H9 (cell line): Measurements from ENCODE around the gene YRDC. TPM values are rescaled to one million over a fixed set of nuclear protein-coding genes. Genes with fewer than 3 reads are reported as not detected.

ENCODE experiments used
- DNase-seq: peaks from one replicate; pipeline ENCODE4 v3.0.0-alpha.2; 2017
- H2AFZ ChIP-seq: one replicate; pipeline ENCODE4 v1.6.1; 2013; ENCODE audit warnings: mild to moderate bottlenecking, low read length, control low read depth, moderate library complexity
- H2AK5ac ChIP-seq: 2 replicates; pipeline ENCODE4 v1.6.1; 2013; ENCODE audit warnings: low read length, control low read depth, mixed read lengths; ENCODE audit not compliant: insufficient read length
- H2BK120ac ChIP-seq: one replicate; pipeline ENCODE4 v1.6.1; 2013; ENCODE audit warnings: low read depth, mild to moderate bottlenecking, low read length, control low read depth, inconsistent platforms; ENCODE audit not compliant: poor library complexity, severe bottlenecking
- H2BK12ac ChIP-seq: 2 replicates; pipeline ENCODE4 v1.6.1; 2013; ENCODE audit warnings: low read length, control low read depth, mixed read lengths, low read depth; ENCODE audit not compliant: insufficient read length
- H2BK15ac ChIP-seq: 2 replicates; pipeline ENCODE4 v1.6.1; 2013; ENCODE audit warnings: low read depth, low read length, control low read depth
- H2BK20ac ChIP-seq: one replicate; pipeline ENCODE4 v1.6.1; 2013; ENCODE audit warnings: low read depth, mild to moderate bottlenecking, low read length, control low read depth, inconsistent platforms; ENCODE audit not compliant: poor library complexity, severe bottlenecking
- H2BK5ac ChIP-seq: 2 replicates; pipeline ENCODE4 v1.6.1; 2013; ENCODE audit warnings: low read length, control low read depth, mixed read lengths; ENCODE audit not compliant: insufficient read length
- H3K14ac ChIP-seq: 2 replicates; pipeline ENCODE4 v1.6.1; 2013; ENCODE audit warnings: low read length, control low read depth; ENCODE audit not compliant: insufficient read depth
- H3K18ac ChIP-seq: 2 replicates; pipeline ENCODE4 v1.6.1; 2013; ENCODE audit warnings: low read depth, mild to moderate bottlenecking, mixed read lengths, low read length, control low read depth; ENCODE audit not compliant: insufficient read length
- H3K23ac ChIP-seq: 2 replicates; pipeline ENCODE4 v1.6.1; 2013; ENCODE audit warnings: low read length, control low read depth, mixed read lengths, low read depth; ENCODE audit not compliant: insufficient read length
- H3K23me2 ChIP-seq: 2 replicates; pipeline ENCODE4 v1.6.1; 2013; ENCODE audit warnings: low read depth, mild to moderate bottlenecking, mixed read lengths, low read length, control low read depth; ENCODE audit not compliant: insufficient read length, poor library complexity, severe bottlenecking
- H3K27ac ChIP-seq: 2 replicates; pipeline ENCODE4 v1.5.1; 2013; ENCODE audit warnings: low read length, control low read depth, mixed read lengths, low read depth; ENCODE audit not compliant: insufficient read length
- H3K27me3 ChIP-seq: 2 replicates; pipeline ENCODE4 v1.6.1; 2013; ENCODE audit warnings: low read length, control low read depth, inconsistent platforms; ENCODE audit not compliant: insufficient read depth
- H3K4ac ChIP-seq: 2 replicates; pipeline ENCODE4 v1.6.1; 2013; ENCODE audit warnings: low read depth, mild to moderate bottlenecking, control low read depth, inconsistent platforms, low read length, moderate library complexity
- H3K4me1 ChIP-seq: 2 replicates; pipeline ENCODE4 v1.6.1; 2013; ENCODE audit warnings: low read length, control low read depth, inconsistent platforms; ENCODE audit not compliant: insufficient read depth
- H3K4me2 ChIP-seq: 2 replicates; pipeline ENCODE4 v1.6.1; 2013; ENCODE audit warnings: low read length, control low read depth, mixed read lengths; ENCODE audit not compliant: insufficient read length, insufficient read depth
- H3K56ac ChIP-seq: 2 replicates; pipeline ENCODE4 v1.6.1; 2013; ENCODE audit warnings: low read depth, mild to moderate bottlenecking, mixed read lengths, low read length, control low read depth; ENCODE audit not compliant: insufficient read length
- H3K79me1 ChIP-seq: 2 replicates; pipeline ENCODE4 v1.6.1; 2013; ENCODE audit warnings: low read depth, mild to moderate bottlenecking, moderate library complexity, low read length, control low read depth, inconsistent platforms; ENCODE audit not compliant: insufficient read depth, poor library complexity, severe bottlenecking
- H3K79me2 ChIP-seq: 2 replicates; pipeline ENCODE4 v1.6.1; 2013; ENCODE audit warnings: low read length, control low read depth, inconsistent platforms; ENCODE audit not compliant: insufficient read depth
- H3K9ac ChIP-seq: 2 replicates; pipeline ENCODE4 v1.6.1; 2013; ENCODE audit warnings: low read length, control low read depth, mixed read lengths; ENCODE audit not compliant: insufficient read length; ENCODE audit errors: extremely low read depth
- H3K9me3 ChIP-seq: one replicate; pipeline ENCODE4 v1.6.1; 2013; ENCODE audit warnings: low read depth, low read length, inconsistent platforms; ENCODE audit not compliant: control insufficient read depth
- H3T11ph ChIP-seq: one replicate; pipeline ENCODE4 v1.6.1; 2013; ENCODE audit warnings: mild to moderate bottlenecking, low read length, control low read depth, inconsistent platforms
- H4K20me1 ChIP-seq: one replicate; pipeline ENCODE4 v1.6.1; 2013; ENCODE audit not compliant: control insufficient read depth, insufficient read length, insufficient read depth
- H4K5ac ChIP-seq: 2 replicates; pipeline ENCODE4 v1.6.1; 2013; ENCODE audit warnings: low read depth, mild to moderate bottlenecking, mixed read lengths, low read length, control low read depth; ENCODE audit not compliant: insufficient read length
- H4K8ac ChIP-seq: replicated peaks from 2 replicates; pipeline ENCODE4 v1.6.1; 2013; ENCODE audit warnings: low read length, control low read depth, mixed read lengths, low read depth; ENCODE audit not compliant: insufficient read length
- H4K91ac ChIP-seq: 2 replicates; pipeline ENCODE4 v1.6.1; 2013; ENCODE audit warnings: low read depth, mild to moderate bottlenecking, moderate library complexity, mixed read lengths, low read length, control low read depth; ENCODE audit not compliant: insufficient read length
- H3K27ac Mint-ChIP-seq, 3 experiments: 2 replicates in 2 of 3; 3 replicates in 1 of 3; pipeline ENCODE4 v1.8.0; 2020 to 2021; ENCODE audit warnings: mixed read lengths in 3 of 3, mild to moderate bottlenecking in 1 of 3, moderate library complexity in 1 of 3
- H3K27me3 Mint-ChIP-seq: 2 replicates; pipeline ENCODE4 v1.8.0; 2021; ENCODE audit warnings: low read depth, mild to moderate bottlenecking, moderate library complexity, mixed read lengths
- H3K36me3 Mint-ChIP-seq, 3 experiments: 2 replicates in 2 of 3; 3 replicates in 1 of 3; pipeline ENCODE4 v1.8.0; 2020 to 2021; ENCODE audit warnings: low read depth in 3 of 3, mixed read lengths in 3 of 3; ENCODE audit not compliant: insufficient read depth in 1 of 3
- H3K4me1 Mint-ChIP-seq, 2 experiments: 2 replicates each; pipeline ENCODE4 v1.8.0; 2020; ENCODE audit warnings: mixed read lengths in 2 of 2
- H3K4me3 Mint-ChIP-seq, 2 experiments: 2 replicates in 1 of 2; 3 replicates in 1 of 2; pipeline ENCODE4 v1.8.0; 2020 to 2021; ENCODE audit warnings: mild to moderate bottlenecking in 2 of 2, mixed read lengths in 2 of 2, moderate library complexity in 1 of 2
- H3K9me3 Mint-ChIP-seq, 2 experiments: 2 replicates in 1 of 2; 3 replicates in 1 of 2; pipeline ENCODE4 v1.8.0; 2020; ENCODE audit warnings: mild to moderate bottlenecking in 2 of 2, mixed read lengths in 2 of 2, moderate library complexity in 1 of 2
- WGBS: extraction: QIAGEN DNeasy Blood & Tissue Kit; methylation state at CpG from one replicate; pipeline ENCODE4 v1.1.7; 2013; ENCODE audit warnings: missing lambda C conversion rate, low lambda C conversion rate, mixed read lengths; ENCODE audit not compliant: insufficient read length; ENCODE audit errors: extremely low coverage; 5-methylcytosine and 5-hydroxymethylcytosine counted together
- total RNA-seq: library from RNA; stranded (reverse); gene quantifications from 2 replicates; pipeline ENCODE4 v1.2.1, GENCODE V29; 2021
- TF ChIP-seq, protein P1 (sequence below): fragments of 200-600 bp; sonication (generic); conservative IDR thresholded peaks from 3 replicates; pipeline ENCODE4 v1.8.0; 2021; ENCODE audit warnings: antibody characterized with exemption, mild to moderate bottlenecking

YRDC gene
- total RNA-seq, 1 experiment from 2014 or later, result 28.0 TPM

DNA sequence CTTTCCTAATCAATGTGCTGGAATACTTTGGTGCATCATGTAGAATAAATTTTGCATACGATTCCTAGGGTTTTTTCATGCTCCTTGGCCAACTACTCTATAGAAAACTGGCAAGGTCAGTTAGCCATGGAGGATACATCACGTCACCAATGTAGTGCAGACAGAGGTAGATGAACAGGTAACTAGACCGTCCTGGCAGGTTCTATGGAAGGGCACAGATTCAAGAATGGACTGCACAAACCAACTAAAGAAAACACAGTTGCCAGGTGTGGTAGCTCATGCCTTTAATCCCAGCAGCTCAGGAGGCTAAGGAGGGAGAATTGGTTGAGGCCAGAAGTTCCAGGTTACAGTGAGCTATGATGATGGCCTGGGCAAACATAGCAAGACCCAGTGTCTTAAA lies 41.5 kb upstream of the YRDC start:
- H2AK5ac ChIP-seq, result no peak overlapping the region
- no peaks in the 10 kb centered on the region for H3K27me3 Mint-ChIP-seq
- no peak overlapping the region for H3K14ac ChIP-seq
- no peak overlapping the region for H2BK120ac ChIP-seq
- no peaks in the 10 kb centered on the region for H3K23me2 ChIP-seq
- peaks cover 8% of the 10 kb centered on the region for H3K79me1 ChIP-seq
- WGBS, result no CpG with 5 or more reads among the region's 3 CpGs
- no peak overlapping the region for H2BK5ac ChIP-seq
- no peak overlapping the region for H2BK15ac ChIP-seq
- H3K9me3 ChIP-seq, result no peaks in the 10 kb centered on the region
- no peaks in the 10 kb centered on the region for H4K20me1 ChIP-seq
- no peak for DNase-seq
- TF ChIP-seq, protein P1, sequence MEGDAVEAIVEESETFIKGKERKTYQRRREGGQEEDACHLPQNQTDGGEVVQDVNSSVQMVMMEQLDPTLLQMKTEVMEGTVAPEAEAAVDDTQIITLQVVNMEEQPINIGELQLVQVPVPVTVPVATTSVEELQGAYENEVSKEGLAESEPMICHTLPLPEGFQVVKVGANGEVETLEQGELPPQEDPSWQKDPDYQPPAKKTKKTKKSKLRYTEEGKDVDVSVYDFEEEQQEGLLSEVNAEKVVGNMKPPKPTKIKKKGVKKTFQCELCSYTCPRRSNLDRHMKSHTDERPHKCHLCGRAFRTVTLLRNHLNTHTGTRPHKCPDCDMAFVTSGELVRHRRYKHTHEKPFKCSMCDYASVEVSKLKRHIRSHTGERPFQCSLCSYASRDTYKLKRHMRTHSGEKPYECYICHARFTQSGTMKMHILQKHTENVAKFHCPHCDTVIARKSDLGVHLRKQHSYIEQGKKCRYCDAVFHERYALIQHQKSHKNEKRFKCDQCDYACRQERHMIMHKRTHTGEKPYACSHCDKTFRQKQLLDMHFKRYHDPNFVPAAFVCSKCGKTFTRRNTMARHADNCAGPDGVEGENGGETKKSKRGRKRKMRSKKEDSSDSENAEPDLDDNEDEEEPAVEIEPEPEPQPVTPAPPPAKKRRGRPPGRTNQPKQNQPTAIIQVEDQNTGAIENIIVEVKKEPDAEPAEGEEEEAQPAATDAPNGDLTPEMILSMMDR, result no peak
- H3K9ac ChIP-seq, result no peak overlapping the region
- no peak overlapping the region for H3K4me2 ChIP-seq
- H2AFZ ChIP-seq, result no peak overlapping the region
- no peak overlapping the region for H4K91ac ChIP-seq
- H3K4ac ChIP-seq, result no peak overlapping the region
- no peaks in the 10 kb centered on the region for H3K9me3 Mint-ChIP-seq
- H3K18ac ChIP-seq, result no peak overlapping the region
- H3K56ac ChIP-seq, result no peak overlapping the region
- H4K5ac ChIP-seq, result no peak overlapping the region
- H4K8ac ChIP-seq, result no peak overlapping the region
- peaks cover 0 to 8% (median 0%) of the 10 kb centered on the region in 3 experiments; a peak in 3 of 7 replicates for H3K36me3 Mint-ChIP-seq
- H3K27ac ChIP-seq, result no peak overlapping the region
- no peak overlapping the region for H2BK20ac ChIP-seq
- H2BK12ac ChIP-seq, result no peak overlapping the region
- H3K4me1 ChIP-seq, result no peaks in the 10 kb centered on the region
- H3K4me1 Mint-ChIP-seq, result no peaks in the 10 kb centered on the region
- H3T11ph ChIP-seq, result no peak overlapping the region
- no peaks in the 10 kb centered on the region for H3K27me3 ChIP-seq
- no peak overlapping the region; a peak in 1 of 5 replicates for H3K4me3 Mint-ChIP-seq
- H3K27ac Mint-ChIP-seq, result no peak overlapping the region
- peaks cover 2% of the 10 kb centered on the region; the same call in 1 of the 2 replicates for H3K79me2 ChIP-seq
- no peak overlapping the region for H3K23ac ChIP-seq
